CD4-positive, alpha-beta T cell treated with Interleukin-4 for 1 hour (primary cell): ENCODE measurements around the gene PRSS36.
"Not testable (repeated sequence)": the region's sequence is repeated elsewhere in the genome, so short reads cannot be mapped to it uniquely, and the experiment has no call there.

Source experiments
- DNase-seq, 2 donors: peaks; one replicate each; pipeline ENCODE4 v3.0.0-alpha.2; 2020 to 2022

Gene PRSS36

DNA sequence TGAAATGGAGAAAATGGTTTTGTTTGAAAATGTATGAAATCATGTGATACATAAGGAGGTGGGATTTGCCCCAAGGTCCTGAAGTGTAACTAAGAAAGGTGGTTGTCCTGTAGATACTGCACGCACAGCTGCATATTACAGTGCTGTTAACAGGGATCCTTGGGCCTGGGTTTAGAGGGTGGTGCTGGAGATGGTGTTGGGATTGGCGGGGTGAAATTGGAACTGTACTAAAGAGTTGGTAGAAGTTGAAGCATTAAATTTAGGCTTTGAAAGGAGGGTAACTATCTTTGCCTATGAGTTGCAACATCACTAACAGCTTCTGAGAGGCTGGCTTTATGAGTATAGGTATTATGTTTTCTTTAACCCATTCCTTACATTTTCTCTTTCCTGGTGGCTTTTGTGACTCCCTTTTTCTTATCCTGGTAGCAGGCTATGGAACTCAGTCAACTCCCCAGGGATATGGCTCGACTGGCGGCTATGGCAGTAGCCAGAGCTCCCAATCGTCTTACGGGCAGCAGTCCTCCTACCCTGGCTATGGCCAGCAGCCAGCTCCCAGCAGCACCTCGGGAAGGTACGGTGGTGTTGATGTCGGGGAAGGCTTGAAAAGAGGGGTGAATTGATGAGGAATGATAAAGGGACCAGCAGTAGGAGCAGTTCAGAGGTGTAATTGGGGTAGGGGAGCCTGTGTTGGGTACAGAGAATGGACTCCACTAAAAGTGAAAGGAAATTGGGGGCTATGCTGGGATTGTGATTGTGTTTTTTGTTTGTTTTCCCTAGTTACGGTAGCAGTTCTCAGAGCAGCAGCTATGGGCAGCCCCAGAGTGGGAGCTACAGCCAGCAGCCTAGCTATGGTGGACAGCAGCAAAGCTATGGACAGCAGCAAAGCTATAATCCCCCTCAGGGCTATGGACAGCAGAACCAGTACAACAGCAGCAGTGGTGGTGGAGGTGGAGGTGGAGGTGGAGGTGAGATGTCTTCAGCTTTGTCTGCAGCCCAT lies 33.9 kb upstream of the PRSS36 start:
- DNase-seq, result no peak

DNA sequence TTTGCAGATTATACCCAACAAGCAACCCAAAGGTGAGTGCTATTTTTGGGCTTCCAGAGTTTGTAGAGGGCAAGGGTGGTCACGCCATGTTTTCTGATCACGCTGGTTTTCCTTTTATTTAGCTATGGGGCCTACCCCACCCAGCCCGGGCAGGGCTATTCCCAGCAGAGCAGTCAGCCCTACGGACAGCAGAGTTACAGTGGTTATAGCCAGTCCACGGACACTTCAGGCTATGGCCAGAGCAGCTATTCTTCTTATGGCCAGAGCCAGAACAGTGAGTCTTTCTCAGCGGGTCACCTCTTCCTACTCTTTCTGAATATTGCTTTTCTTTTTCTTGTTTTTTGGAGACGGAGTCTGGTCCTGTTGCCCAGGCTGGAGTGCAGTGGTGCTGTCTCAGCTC lies 32.5 kb upstream of the PRSS36 start:
- no peak for DNase-seq

DNA sequence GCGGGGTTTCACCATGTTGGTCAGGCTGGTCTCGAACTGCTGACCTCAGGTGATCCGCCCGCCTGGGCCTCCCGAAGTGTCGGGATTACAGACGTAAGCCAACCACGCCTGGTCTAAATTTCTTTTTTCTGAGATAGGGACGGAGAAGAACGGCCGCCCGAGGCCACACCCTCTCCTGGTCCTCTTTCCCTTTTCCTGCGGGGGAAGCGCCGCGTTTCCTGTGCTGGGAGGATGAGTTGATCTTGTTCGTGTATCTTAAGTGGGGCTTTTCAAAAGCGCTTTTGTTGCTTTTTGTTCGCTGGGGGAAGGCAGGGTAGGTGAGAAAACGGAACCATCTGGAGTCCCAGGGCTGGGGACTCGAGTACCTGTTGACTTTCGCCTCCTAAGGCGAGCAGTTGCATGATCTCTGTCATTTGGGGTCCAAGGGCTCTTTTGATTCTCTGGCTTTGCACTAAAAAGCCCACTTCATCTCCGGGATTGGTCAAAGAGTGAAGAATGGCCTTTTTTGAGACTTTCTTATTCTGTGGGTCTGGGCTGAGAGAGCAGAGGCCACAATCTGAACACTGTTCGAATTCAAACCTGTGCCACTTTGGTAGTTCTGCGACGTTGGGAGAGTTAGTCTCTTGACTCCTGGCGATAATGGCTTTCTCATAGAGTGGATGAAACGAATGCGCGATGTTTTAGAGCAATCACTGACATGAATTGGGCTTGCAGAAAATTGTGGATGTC lies 31.4 kb upstream of the PRSS36 start:
- peak in 1 of 2 donors; percentile 14 for DNase-seq

DNA sequence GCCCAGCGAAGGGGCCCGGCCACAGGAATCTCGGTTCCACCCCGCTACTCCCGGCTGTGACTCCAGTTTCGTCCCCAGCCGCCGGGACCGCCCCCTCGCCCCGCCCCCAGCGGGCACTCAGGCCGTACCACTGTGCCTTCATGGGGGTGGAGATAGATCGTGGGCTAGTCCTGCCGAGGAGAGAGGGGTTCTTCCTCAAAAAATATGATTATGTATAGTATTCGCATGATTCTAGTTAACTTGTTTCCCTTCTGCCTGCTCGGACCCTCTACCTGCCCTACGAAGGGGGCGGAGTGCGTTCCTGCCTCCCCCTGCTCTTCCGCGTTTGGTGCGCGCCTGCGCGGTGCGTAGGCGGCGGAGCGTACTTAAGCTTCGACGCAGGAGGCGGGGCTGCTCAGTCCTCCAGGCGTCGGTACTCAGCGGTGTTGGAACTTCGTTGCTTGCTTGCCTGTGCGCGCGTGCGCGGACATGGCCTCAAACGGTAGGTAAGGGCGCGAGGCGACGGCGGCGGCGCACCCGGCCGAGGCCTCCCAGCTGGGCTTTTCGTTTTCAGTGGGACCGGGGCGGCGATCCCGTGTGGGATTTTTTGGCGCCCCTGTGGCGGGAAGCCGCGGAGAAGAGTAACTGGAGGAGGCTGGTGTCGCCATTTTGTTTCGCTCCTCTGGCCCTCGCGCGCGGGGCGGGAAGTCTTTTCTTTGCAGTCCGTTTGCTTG lies 30.0 kb upstream of the PRSS36 start, which contains the start of gene FUS:
Gene FUS, plus strand, starts transcription at position 393 of the 713 bp plus-strand sequence. Its CDS starts 76 bp downstream, at position 469.
- peak; percentile 91 to 93 for DNase-seq

DNA sequence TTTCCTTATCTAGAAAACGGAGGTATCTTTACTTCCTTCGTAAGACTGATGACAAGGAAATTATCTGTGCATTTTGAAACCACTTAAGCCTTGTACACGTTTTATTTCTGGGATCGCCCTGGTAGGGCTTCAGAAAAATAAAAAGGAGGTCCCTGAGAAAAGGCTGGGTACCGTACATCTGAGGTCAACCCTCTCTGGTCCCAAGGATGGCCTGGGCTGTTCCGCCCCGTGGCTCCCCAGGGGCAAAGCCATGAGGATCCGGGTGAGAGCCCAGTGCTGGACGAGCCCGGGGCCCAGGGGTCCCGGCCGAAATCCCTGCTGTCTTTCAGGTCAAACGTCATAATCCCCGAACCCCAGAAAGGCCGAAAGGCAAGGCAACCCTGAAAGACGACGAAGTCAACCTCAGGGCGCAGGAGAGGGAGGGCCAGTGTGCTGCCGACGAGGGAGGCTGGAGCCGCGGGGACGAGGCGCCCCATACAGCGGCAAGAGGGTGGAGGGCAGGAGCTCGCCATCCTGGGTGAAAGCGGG lies 29.4 kb upstream of the PRSS36 start:
- DNase-seq, result no peak

DNA sequence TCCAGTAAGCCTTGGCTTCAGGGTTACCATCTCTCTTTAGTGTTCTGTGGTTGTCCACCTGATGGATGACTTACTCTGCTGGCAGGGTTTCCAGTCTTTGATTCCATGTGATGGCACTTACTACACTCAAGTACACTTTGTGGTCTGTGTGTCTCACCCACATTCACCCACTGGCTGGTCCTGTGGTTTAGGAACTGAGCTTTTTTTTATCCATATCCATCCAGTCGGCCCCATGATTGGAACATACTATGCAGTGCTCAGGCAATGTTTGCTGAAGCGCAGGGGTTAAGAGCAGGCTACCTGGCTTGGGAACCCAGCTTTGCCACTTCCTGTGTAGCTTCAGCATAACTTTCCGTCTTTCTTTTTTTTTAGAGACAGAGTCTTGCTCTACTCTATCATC lies 27.3 kb upstream of the PRSS36 start:
- peak; percentile 38 to 64 for DNase-seq

DNA sequence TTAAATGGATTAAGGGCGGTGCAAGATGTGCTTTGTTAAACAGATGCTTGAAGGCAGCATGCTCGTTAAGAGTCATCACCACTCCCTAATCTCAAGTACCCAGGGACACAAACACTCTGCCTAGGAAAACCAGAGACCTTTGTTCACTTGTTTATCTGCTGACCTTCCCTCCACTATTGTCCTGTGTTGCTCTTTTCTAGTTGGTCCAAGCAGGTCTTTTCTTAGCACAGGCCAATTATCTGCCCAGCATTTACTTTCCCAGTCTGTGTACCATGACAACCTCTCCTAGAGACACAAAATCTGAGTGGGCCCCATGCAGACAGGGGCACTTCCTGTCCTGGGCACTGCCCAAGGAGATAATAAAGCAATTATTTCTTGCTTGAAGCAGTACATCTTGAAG lies 20.2 kb upstream of the PRSS36 start:
- not testable (repeated sequence) for DNase-seq

DNA sequence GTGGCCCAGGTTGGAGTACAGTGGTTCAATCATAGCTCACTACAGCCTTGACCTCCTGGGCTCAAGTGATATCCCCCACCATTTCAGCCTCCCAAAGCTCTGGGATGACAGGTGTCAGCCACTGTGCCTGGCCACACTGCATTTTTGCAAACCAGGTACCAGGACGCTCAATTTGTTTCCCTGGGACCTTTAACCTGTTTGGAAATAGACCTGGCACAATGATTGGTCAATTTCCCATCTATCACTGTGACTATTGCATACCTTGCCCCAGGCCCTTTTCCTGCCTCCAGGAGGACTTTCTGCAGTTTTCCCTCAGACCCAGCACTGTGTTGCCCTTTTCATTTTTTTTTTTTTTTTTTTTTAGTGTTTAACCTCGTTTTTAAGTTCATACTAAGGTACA lies 19.0 kb upstream of the PRSS36 start:
- no peak for DNase-seq

DNA sequence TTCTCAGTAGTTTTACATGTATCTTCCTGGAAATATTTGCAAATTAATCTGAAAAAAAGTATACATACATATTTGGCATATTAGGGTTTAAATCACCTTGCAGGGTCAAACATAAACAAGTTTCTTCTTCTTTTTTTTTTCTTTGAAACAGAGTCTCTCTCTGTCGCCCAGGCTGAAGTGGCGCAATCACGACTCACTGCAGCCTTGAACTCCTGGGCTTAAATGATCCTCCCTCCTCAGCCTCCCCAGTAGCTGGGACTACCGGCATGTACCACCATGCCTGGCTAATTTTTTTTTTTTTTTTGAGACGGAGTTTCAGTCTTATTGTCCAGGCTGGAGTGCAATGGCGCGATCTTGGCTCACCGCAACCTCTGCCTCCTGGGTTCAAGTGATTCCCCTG lies 17.4 kb upstream of the PRSS36 start:
- no peak for DNase-seq

DNA sequence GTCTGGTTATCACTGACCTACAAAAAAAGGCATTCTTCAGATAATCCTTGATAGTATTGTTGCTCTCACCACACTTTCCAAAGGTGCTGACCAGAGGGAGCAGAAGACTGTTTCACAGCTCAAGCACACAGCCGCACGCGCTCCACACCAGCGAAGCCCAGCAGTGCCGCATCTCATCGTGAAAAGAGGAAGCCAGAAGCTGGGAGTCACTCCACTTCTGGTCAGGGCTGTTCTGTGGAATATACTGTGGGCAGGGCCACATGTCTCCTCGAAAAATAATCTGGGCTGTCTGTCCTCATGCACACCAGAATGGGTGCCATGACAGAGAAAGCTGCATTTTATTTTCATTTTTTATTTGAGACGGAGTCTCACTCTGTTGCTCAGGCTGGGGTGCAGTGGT lies 7.3 kb upstream of the PRSS36 start:
- DNase-seq, result peak in 1 of 2 donors; percentile 55

DNA sequence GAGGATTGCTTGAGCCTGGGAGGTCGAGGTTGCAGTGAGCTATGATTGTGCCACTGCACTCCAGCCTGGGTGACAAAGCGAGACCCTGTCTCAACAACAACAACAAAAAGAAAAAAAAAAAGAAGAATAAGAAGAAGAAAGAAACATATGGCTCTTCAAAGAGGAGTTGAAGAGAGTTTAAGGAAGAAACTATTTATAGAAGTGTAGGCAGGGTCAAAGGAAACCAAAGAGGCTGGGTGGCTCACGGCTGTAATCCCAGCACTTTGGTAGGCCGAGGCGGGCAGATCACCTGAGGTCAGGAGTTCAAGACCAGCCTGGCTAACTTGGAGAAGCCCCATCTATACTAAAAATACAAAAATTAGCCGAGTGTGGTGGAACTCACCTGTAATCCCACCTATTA lies 1.1 kb upstream of the PRSS36 start:
- not testable (repeated sequence) for DNase-seq

DNA sequence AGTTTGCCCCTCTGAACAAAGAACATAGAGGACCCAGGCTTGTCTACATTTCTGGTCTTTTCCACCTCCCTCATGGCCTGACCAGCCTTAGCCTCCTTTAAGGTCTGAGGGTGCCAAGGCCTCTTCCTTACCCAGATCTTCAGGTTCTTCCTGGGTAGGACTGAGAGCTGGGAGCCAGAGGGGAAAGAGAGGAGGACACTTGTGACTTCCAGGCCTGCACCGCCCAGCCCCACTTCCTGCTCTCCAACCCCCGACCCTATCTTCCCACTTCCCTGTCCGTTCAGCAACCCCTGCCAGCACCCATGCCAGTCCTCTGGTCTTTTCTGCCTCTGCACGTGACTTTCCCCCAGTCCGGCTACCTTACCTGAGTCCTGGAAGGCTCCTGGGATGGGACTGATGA lies 534 bp downstream of the PRSS36 start:
- no peak for DNase-seq

DNA sequence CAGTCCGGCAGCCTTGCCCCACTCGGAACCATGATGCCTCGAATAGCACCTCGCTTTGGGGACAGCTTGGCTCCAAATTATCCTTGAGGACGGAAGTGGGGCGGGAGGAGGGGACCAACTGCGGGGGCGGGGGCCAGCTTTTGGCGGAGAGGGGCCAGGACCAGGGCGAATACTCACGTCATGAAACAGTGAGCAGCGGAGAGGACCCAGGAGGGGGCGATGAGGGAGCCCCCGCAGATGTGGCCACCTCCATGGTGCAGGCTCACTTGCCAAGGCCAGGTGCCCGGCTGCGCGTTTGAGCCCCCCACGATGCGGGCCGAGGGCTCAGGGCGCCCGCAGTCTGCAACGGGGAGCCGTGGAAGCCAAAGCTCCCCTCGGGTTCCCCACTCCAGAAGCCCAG lies 970 bp downstream of the PRSS36 start:
- no peak for DNase-seq

DNA sequence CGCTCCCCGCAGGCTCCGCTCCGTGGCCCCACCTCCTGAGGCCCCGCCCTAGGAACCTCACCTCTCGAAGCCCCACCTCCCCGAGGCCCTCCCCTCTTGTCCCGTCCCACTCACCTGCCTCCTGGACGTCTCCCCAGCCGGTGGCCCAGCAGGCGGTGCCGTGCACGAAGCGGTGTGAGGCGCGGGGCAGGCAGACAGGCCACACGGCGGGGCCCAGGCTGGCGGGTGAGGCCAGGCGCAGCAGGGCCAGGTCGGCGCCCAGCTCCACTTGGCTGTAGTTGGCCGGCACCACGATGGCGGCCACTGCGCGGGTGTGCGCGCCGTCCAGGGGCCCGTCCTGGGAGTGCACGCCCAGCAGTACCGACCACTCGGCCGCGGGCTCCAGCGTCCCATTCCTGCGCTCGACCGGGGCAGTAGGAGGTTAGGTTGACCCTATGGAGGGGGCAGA lies 1.6 kb downstream of the PRSS36 start:
- no peak for DNase-seq

DNA sequence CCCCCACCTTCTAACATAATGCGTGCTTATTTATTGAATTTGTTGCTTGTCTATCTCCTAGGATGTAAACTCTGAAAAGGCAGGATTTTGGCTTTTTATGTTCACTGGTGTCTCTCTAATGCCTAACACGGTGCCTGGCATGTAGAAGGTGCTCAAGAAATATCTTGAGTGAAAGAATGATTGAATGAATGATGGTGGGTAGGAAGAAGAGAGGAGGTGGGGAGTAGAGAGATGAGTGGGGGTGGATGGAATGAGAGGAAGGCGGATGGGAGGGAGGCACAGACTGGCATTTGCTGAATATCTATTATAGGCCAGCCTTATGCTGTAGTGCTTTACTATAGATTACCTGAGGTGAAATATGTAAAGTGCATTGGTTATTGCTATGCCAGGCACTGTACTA lies 2.3 kb downstream of the PRSS36 start:
- no peak for DNase-seq

DNA sequence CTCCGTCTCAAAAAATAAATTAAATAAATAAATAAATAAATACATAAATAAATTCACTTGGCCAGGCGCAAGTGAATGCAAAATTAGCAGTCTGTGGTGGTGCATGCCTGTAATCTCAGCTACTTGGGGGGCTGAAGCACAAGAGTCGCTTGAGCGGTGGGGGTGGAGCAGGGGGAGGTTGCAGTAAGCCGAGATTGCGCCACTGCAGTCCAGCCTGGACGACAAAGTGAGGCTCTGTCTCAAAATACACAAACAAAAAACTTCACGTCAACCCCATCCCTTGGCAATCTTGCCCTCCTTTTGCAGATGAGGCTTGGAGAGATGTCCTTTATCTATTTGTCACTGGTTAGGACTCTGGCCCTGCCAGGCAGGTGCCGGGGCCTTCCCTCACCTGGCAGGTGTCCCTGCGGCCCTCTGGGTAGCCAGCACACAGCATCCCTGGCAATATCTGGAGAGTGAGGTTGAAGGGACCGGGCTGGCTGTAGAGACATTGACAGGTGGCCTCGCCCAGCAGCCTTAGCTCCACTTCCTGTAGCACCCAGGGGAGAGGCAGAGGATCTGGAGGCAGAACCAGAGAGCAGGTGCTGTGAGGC lies 4.4 kb downstream of the PRSS36 start:
- DNase-seq, result no peak

DNA sequence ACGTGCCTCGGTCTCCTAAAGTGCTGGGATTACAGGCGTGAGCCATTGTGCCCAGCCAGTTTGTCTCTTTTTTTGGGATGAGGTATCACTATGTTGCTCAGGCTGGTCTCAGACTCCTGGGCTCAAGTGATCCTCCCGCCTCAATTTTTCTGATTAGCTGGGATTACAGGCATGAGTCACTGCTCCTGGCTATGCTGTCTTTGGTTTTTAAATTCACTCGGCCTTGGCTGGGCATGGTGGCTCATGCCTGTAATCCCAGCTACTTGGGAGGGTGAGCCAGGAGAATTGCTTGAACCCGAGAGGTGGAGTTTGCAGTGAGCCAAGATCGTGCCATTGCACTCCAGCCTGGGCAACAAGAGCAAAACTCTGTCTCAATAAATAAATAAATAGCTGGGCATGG lies 5.4 kb downstream of the PRSS36 start:
- DNase-seq, result not testable (repeated sequence)

DNA sequence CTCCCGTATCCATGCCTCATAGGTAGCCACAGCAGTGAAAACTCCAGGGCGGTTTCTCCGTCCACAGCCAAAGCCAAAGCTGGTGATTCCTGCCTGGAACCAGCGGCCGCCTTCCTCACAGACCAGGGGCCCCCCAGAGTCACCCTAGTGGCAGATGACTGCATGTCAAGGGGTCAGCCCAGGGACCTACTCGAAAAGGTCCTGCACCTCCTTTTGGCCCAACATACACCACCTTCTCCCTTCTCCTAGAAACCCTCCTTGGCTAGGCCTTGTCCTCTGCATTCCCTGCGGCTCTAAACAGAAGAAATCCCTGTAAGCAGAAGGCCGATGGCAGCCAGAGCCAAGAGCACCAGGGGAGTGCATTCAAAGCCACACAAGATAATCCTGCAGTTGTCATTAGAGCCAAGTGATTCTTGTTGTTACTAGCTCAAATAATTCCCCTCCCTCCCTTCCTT lies 6.1 kb downstream of the PRSS36 start:
- DNase-seq, result no peak

DNA sequence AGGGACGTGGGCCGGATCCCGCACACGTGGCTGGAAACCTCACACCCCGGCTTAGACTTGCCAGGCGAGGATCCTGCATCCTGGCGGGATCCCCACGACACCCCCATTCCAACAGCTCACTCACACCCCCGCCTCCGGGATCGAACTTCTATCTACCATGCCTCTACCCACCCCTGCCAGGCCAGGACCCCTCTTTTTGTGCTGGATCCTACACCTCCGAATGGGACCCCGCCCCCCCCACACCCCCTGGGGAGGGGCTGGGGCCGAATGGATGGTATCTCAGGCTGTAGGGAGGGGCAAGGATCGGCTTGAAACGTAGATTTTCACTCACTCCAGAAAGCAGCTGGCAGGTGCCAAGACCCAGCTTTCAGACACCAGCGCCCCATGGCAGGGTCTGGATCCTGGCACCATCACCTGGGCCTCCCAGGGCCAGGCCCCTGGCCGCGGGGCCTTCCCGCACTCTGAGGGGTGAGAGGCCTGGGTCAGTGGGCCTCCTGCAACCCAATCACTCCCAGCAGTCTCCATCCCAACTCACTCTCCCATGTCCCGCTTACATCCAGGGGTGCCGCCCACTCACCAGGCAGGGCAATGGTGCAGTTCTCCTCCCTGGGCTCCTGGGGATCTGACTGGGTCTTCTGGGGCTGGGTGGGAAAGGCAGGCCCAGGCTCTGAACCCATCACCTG lies 6.7 kb downstream of the PRSS36 start:
- no peak for DNase-seq

DNA sequence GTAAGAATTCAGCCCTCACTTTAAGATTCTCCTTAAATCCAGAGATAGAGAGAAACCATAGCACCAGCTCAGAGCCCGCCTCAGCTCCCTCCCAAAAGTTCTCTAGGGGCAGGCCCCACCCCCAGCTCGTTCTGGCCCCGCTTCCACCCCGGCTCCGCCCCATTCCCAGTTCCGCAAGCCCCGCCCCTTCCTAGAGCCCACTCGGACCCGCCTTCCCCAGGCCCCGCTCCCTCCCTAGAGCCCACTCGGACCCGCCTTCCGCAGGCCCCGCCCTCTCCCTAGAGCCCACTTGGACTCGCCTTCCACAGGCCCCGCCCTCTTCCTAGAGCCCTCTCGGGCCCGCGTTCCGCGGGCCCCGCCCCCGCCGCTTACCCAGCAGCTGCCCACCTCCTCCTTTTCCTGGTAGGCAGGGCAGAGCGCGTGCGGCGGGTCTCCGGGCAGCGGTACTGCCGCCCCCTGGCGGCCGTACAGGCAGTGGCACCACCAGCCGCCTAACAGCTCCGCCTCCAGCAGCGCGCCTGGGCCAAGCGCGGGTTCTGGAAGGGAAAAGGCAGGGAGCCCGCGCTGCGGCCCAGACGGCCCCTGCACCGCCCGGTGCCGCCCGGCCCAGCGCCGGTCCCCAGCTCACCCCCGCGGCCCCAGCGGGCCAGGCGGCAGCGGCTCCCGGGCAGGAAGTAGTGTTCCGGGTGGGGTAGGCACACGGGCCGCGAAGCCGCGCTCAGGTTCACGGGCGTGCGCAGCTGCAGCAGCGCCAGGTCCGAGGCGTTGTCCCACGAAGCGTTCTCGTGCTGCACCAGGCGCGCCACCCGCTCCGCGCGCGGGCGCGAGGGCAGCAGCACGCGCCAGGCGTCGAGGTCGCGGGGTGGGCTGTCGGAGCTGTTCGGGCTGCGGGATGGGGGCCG lies 7.5 kb downstream of the PRSS36 start:
- DNase-seq, result peak; percentile 99
